GM18951 (cell line): ENCODE measurements around the gene MRPL51.
"Not testable (repeated sequence)": the region's sequence is repeated elsewhere in the genome, so short reads cannot be mapped to it uniquely, and the experiment has no call there.

ENCODE experiments used
- POLR2A ChIP-seq: IDR thresholded peaks from 4 replicates; pipeline ENCODE4 v1.6.1; 2011; ENCODE audit warnings: mild to moderate bottlenecking; ENCODE audit not compliant: insufficient read length, insufficient read depth; ENCODE audit errors: extremely low read depth
- in situ Hi-C: fragments of 300-500 bp; cut with MboI; formaldehyde crosslinking; loops from one replicate; pipeline ENCODE4 v1.12.0; 2022; ENCODE audit warnings: low sequenced_read_pairs, mixed read lengths, inconsistent platforms; ENCODE audit not compliant: unreplicated experiment

Gene MRPL51

DNA sequence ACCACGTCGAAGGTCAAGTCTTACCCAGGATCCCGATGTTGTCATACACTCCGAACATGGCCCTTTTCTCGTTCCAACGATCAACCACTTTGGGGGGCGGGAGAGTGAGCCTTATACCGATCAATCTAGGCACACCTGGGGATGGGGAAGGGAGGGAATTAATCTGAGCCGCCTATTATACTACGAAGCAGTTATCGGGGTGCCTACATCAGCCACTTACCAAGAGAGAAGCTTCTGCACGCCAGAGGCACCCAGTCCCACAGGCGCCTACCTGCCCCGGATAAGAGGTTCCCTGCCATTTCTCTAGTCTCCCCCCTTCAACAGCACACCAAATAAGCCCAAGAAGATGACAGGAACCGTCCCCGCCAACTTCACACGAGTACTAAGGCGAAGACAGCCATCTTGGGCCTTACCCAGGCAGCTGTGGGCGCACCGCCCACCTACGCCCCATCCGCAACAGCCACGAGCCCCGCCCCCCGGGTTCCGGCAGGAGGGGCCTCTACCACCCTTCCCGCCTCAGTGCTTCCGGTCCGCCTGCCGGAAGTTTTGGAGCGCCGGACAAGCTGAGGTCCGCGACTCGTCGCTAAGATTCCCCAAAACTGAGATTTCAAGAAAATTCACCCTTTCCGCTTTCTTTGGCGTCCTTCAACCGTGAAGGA lies at the start of gene MRPL51:
TSS of gene MRPL51 (minus strand) at position 425 of the 659 bp plus-strand sequence. CDS start at position 299, 126 bp downstream.
- in situ Hi-C loops, result no loop called here
- peak; percentile 88 for TF ChIP-seq POLR2A

DNA sequence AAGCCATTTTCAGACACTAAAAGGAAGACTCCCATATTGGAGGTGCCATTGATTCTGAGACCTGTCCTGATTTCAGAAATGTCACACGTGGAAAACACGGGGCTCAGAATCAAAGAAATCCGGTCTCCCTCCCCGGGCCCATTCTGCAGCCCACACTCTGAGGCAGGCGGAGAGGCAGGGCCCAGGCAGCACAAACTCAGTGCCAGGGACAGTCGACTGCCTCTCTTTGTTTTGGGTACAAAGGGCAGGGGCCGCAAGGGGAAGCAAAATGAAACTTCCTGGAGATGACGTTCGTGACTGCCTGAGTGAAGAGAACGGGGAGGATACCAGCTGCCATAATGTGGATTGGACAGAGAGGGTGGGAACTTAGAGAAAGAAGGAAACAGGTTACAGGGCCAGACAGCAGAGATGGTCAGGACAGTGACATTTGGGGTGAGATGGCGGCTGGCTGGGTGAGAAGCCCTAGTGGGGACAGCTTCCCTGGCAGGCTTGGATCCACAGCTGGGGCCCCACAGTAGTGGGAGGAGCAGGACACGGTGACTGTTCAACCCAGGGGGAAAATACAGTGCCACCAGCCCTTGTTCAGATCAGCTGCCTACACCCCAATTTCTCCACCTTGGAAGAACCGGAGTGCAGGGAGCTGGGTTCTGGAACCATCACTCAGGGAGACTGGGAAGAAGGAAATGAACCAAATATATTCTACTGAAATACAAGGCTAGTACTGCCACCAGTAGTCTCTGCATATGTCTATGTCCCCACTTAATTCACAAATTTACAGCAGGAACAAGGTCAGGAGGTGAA lies 49.3 kb upstream of the MRPL51 start:
- TF ChIP-seq POLR2A, result no peak
- in situ Hi-C loops, result no loop called here

DNA sequence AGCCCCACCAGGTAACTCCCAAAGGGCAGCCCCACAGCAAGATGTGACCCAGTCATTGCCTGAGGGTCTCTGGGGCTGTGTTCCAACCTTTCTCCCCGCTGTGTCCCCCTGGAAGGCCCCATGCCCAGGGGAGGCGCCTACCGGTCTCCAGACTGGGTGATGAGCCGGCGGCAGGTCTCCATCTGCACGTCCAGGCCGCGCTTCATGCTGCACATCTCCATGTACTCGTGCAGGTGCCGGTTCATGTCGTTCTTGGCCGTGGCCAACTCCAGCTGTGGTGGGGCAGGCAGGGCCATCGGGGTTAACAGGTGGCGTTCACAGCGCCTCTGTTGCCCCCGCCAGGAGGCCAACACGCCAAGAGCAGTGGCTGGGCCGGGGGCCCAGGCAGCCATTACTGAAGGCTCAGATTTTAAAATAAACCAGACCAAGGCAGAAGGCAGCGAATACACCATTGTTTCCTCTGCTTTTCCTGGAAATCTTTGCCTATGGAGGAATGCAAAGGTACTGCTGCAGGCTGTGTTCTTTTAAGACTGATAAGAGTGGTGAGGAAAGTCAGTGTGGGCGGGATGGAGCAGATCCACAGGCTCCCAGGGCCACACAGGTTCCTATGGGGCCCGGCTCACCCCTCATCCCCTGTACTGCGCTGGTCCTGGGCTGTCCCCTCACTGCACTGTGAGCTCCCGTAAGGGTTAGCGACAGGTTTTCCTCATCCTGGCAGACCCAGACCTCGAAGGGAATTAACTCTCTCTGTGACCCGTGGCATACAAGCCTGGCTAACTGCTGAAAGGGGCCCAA lies 48.5 kb upstream of the MRPL51 start:
- in situ Hi-C loops, result no loop called here
- TF ChIP-seq POLR2A, result no peak

DNA sequence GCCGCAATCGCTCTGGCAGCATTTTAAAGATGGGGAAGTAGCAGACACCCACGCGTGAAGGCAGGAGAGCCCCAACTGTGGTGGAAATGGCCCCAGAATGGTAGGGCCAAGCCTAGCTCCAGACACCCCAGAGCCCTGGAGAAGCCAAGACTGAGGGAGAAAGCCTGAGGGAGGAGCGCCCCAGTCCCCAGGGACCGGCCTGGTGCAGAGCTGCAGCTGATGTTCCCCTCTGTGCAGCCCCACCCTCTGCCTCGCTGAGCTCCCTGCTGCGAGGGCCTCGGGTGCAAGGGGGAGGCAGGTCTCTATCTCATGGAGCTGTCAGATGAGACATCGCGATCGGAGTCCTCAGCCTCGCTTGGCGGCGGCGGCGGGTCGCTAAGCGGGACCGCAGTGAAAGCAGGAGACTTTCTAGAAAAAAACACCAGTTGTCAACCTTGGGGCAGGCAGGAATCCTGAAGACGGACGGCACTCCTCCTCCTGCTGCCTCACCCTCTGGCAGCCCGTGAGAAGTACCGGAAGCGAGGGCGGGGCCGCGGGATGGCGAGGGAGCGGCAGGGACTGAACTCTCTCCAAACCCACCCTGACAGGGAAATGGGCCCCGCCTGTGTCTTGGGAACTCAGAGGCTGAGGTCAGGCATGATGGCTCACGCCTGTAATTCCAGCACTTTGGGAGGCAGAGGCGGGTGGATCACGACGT lies 47.3 kb upstream of the MRPL51 start:
- peak; percentile 2 for TF ChIP-seq POLR2A
- in situ Hi-C loops, result no loop called here

DNA sequence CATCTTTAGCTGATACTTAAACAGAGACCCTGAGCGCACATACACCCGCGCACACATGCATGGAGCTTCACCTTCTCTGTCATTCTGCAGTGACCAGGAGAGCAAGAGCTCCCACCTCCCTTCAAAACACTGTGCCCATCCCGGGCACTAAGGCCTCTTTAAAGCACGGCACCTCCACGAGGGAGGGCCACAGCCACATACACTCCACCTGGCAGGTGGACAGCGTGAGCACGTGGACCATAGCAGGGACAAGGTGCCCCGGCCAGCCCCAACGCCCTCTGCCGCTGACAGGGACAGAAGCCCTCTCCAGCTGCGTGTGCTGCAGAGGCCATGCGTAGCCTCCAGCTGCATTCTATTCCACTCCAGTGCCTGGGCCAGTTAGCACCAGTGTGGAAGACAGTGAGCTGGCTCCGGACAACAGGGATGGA lies 46.7 kb upstream of the MRPL51 start:
- in situ Hi-C loops, result no loop called here
- TF ChIP-seq POLR2A, result peak; percentile 7

DNA sequence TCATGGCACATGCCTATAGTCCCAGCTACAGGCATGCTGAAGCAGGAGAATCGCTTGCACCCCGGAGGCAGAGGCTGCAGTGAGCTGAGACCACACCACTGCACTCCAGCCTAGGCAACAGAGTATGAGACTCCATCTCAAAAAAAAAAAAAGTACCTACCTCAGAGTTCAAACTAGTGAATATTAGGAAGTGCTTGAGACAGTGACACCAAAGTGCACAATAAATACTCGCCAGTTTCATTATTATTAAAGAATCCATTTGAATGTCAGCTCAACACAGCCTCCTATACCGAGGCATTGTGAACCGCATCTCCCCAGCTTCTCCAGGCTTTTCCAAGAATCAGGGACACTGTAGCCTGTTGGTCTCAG lies 46.2 kb upstream of the MRPL51 start:
- TF ChIP-seq POLR2A, result peak; percentile 13
- in situ Hi-C loops, result no loop called here

DNA sequence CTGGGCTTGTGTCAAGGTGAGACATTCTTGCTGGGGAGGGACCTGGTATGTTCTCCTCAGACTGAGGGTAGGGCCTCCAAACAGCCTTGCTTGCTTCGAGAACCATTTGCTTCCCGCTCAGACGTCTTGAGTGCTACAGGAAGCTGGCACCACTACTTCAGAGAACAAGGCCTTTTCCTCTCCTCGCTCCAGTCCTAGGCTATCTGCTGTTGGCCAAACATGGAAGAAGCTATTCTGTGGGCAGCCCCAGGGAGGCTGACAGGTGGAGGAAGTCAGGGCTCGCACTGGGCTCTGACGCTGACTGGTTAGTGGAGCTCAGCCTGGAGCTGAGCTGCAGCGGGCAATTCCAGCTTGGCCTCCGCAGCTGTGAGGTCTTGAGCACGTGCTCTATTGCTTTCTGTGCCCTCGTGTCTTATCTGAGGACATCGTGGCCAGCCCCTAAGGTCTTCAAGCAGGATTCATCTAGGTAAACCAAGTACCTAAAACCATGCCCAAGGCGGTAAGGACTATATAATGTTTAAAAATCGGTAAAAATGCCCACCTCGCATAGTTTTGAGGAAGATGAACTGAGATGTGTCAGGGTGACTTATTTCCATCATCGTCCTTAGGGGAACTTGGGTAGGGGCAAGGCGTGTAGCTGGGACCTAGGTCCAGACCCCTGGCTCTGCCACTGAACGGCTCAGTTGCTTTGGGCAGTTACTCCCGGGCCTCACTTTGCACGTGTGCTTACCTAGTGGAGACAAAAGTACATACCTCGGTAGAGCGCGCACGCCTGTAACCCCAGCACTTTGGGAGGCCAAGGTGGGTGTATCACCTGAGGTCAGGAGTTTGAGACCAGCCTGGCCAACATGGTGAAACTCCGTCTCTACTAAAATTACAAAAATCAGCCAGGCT lies 45.6 kb upstream of the MRPL51 start:
- in situ Hi-C loops, result no loop called here
- peak; percentile 49 for TF ChIP-seq POLR2A

DNA sequence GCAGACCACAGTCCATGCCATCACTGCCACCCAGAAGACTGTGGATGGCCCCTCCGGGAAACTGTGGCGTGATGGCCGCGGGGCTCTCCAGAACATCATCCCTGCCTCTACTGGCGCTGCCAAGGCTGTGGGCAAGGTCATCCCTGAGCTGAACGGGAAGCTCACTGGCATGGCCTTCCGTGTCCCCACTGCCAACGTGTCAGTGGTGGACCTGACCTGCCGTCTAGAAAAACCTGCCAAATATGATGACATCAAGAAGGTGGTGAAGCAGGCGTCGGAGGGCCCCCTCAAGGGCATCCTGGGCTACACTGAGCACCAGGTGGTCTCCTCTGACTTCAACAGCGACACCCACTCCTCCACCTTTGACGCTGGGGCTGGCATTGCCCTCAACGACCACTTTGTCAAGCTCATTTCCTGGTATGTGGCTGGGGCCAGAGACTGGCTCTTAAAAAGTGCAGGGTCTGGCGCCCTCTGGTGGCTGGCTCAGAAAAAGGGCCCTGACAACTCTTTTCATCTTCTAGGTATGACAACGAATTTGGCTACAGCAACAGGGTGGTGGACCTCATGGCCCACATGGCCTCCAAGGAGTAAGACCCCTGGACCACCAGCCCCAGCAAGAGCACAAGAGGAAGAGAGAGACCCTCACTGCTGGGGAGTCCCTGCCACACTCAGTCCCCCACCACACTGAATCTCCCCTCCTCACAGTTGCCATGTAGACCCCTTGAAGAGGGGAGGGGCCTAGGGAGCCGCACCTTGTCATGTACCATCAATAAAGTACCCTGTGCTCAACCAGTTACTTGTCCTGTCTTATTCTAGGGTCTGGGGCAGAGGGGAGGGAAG lies 44.7 kb upstream of the MRPL51 start:
- in situ Hi-C loops, result not testable (repeated sequence)
- TF ChIP-seq POLR2A, result peak; percentile 4

DNA sequence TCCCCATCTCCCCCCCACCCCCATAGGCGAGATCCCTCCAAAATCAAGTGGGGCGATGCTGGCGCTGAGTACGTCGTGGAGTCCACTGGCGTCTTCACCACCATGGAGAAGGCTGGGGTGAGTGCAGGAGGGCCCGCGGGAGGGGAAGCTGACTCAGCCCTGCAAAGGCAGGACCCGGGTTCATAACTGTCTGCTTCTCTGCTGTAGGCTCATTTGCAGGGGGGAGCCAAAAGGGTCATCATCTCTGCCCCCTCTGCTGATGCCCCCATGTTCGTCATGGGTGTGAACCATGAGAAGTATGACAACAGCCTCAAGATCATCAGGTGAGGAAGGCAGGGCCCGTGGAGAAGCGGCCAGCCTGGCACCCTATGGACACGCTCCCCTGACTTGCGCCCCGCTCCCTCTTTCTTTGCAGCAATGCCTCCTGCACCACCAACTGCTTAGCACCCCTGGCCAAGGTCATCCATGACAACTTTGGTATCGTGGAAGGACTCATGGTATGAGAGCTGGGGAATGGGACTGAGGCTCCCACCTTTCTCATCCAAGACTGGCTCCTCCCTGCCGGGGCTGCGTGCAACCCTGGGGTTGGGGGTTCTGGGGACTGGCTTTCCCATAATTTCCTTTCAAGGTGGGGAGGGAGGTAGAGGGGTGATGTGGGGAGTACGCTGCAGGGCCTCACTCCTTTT lies 44.0 kb upstream of the MRPL51 start:
- in situ Hi-C loops, result no loop called here
- peak; percentile 1 for TF ChIP-seq POLR2A

DNA sequence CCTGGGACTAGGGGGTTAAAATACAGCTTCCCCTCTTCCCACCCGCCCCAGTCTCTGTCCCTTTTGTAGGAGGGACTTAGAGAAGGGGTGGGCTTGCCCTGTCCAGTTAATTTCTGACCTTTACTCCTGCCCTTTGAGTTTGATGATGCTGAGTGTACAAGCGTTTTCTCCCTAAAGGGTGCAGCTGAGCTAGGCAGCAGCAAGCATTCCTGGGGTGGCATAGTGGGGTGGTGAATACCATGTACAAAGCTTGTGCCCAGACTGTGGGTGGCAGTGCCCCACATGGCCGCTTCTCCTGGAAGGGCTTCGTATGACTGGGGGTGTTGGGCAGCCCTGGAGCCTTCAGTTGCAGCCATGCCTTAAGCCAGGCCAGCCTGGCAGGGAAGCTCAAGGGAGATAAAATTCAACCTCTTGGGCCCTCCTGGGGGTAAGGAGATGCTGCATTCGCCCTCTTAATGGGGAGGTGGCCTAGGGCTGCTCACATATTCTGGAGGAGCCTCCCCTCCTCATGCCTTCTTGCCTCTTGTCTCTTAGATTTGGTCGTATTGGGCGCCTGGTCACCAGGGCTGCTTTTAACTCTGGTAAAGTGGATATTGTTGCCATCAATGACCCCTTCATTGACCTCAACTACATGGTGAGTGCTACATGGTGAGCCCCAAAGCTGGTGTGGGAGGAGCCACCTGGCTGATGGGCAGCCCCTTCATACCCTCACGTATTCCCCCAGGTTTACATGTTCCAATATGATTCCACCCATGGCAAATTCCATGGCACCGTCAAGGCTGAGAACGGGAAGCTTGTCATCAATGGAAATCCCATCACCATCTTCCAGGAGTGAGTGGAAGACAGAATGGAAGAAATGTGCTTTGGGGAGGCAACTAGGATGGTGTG lies 43.1 kb upstream of the MRPL51 start:
- TF ChIP-seq POLR2A, result peak; percentile 35
- in situ Hi-C loops, result no loop called here
